ENCODE results near the gene POMGNT1.

The POMGNT1 gene

GRCh38 chr1:46183079-46183847, 15.0 kb downstream of the POMGNT1 start:
- peak; percentile 63 for DNase-seq (ENCODE audit: low read depth, low spot score)

GRCh38 chr1:46181343-46182260, 16.6 kb downstream of the POMGNT1 start:
- no peak for DNase-seq (ENCODE audit: low read depth, low spot score)

GRCh38 chr1:46180082-46180616, 18.1 kb downstream of the POMGNT1 start:
- DNase-seq (ENCODE audit: low read depth, low spot score) = peak; percentile 92

- DNase-seq (ENCODE audit: low read depth, low spot score) = peak; percentile 91
Observed at GRCh38 chr1:46179138-46180081, 18.8 kb downstream of the POMGNT1 start.

GRCh38 chr1:46176211-46176865, 21.9 kb downstream of the POMGNT1 start, which contains the start of gene P3R3URF:
Gene P3R3URF, minus strand, starts transcription at chr1:46176488. Its CDS starts 17 bp downstream, at chr1:46176471.
- no peak for DNase-seq (ENCODE audit: low read depth, low spot score)

- DNase-seq (ENCODE audit: low read depth, low spot score) = no peak
Observed at GRCh38 chr1:46175243-46175642, 23.0 kb downstream of the POMGNT1 start.

- no peak for DNase-seq (ENCODE audit: low read depth, low spot score)
Observed at GRCh38 chr1:46174448-46175231, 23.6 kb downstream of the POMGNT1 start, which contains the start of gene TSPAN1. Gene TSPAN1, plus strand, starts transcription at chr1:46175087. Its CDS starts 6,021 bp downstream, at chr1:46181108.

- peak; percentile 49 for DNase-seq (ENCODE audit: low read depth, low spot score)
Observed at GRCh38 chr1:46173361-46173856, 24.8 kb downstream of the POMGNT1 start.

GRCh38 chr1:46172321-46172720, 25.9 kb downstream of the POMGNT1 start:
- DNase-seq (ENCODE audit: low read depth, low spot score) = no peak

- DNase-seq (ENCODE audit: low read depth, low spot score) = peak; percentile 86
Observed at GRCh38 chr1:46171871-46172270, 26.4 kb downstream of the POMGNT1 start.

- DNase-seq (ENCODE audit: low read depth, low spot score) = no peak
Observed at GRCh38 chr1:46171351-46171750, 26.9 kb downstream of the POMGNT1 start.

- DNase-seq (ENCODE audit: low read depth, low spot score) = no peak
Observed at GRCh38 chr1:46169811-46170454, 28.3 kb downstream of the POMGNT1 start.

- no peak for DNase-seq (ENCODE audit: low read depth, low spot score)
Observed at GRCh38 chr1:46168477-46168876, 29.8 kb downstream of the POMGNT1 start.

- no peak for DNase-seq (ENCODE audit: low read depth, low spot score)
Observed at GRCh38 chr1:46166521-46167462, 31.4 kb downstream of the POMGNT1 start.

GRCh38 chr1:46160212-46160611, 38.0 kb downstream of the POMGNT1 start:
- no peak for DNase-seq (ENCODE audit: low read depth, low spot score)

GRCh38 chr1:46159516-46159915, 38.7 kb downstream of the POMGNT1 start:
- DNase-seq (ENCODE audit: low read depth, low spot score) = no peak
